ENCODE measurements around the gene MRPL1.

Gene MRPL1

GRCh38 chr4:77862478-77863216, at the start of gene MRPL1:
Gene MRPL1, plus strand, starts transcription at chr4:77862830. Its CDS starts 19 bp downstream, at chr4:77862849.
- DNase-seq, result peak; percentile 94

DNA sequence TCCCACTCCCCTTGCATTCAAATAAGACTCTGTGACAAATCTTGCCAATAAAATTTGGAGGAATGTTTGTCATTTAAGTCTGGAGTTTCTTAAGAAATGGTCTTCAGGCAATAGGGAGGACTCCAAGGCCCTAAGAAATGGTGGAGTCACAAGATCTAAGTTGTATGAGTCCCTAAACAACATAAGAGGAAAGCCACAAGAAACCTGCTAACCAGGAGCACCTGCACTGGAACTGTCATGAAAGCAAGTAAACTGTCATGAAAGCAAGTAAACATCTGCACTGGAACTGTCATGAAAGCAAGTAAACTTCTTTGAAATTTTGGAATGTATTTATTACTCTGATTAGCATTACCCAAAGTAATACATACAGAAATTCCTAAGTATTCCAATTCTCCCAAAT, 47.0 kb upstream of the MRPL1 start:
- no peak for DNase-seq

DNA sequence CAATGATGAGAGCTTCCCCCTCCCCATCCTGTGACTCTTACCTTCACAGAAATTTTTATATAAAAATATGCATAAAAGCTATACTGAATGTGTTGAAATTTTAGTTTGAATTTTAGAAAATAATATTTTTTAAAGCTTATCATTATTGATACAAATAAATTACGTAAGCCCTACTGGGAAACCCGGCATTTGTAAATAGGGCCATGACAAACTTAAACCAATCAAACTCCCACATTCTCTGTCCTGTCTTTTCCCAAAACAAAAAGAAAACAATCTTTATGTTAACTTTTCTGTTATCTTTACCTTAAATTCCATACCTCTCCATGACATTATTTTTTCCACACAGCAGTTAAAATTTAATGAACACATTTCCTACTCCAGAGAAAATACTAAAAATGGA, 46.1 kb upstream of the MRPL1 start:
- DNase-seq, result no peak

DNA sequence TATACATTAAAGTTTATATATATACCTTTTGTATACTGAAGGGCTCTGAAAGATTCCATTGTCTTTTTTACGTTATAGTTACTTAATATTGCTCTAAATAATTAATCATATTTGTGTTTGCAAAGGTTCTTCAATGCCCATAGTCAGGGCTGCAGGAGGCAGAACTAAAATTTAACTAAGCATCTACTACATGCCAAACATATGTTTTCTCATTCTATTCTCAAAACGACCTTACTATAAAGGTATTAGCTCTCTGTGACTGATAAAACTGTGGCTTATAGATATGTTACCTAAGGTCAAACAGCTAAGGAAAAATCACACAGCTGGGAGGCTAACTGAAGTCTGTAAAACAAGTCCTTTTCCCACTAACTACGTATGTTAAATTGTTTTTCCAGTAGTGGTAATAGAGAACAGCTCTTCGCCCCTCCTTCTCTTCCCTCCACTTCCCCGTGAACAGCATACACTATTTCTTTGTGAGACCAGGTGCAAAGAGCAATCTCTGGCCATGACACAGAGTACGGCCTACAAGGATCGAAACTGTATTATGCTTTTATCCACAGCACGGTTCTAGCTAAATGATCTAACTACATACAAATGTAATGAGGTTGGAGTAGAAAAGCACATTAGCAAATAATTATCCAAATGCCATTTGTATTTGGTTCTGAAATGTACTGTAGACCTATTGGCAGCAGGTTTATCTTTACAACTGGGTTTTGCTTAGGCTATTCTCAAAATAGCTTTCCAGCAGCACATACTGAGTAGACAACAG, 45.1 kb upstream of the MRPL1 start:
- no peak for DNase-seq

- peak; percentile 81 for DNase-seq
Measured at GRCh38 chr4:77818073-77818601, 44.5 kb upstream of the MRPL1 start.

GRCh38 chr4:77818602-77819403, 43.8 kb upstream of the MRPL1 start, which contains the start of gene CNOT6L:
Gene CNOT6L, minus strand, starts transcription at chr4:77819368. Its CDS starts 60 bp downstream, at chr4:77819308.
- DNase-seq, result peak; percentile 80

DNA sequence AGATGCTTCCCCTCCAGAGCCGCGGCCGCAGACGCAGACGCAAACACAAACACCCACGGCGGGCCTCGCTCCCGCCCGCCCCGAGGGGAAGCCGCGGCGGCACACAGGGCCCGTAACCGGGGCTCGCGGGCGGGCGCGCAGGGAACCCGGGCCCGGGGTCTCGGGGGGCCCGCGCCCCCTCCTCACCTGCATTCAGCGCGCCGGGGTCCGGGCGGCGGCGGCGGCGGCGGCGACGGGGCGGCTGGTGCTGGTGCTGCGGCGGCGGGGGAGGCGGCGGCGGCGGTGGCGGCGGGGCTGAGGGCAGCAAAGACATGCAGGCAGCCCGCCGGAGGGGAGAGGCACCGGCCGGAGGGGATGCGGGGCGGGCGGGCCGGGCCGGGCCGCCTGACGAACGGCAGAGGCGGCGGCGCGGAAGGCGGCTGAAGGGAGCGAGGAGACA, 43.2 kb upstream of the MRPL1 start:
- DNase-seq, result no peak

- peak; percentile 94 for DNase-seq
Measured at GRCh38 chr4:77819843-77820648, 42.6 kb upstream of the MRPL1 start.

- DNase-seq, result no peak
Measured at GRCh38 chr4:77820649-77821561, 41.7 kb upstream of the MRPL1 start.

GRCh38 chr4:77821775-77822174, 40.9 kb upstream of the MRPL1 start:
- DNase-seq, result no peak

DNA sequence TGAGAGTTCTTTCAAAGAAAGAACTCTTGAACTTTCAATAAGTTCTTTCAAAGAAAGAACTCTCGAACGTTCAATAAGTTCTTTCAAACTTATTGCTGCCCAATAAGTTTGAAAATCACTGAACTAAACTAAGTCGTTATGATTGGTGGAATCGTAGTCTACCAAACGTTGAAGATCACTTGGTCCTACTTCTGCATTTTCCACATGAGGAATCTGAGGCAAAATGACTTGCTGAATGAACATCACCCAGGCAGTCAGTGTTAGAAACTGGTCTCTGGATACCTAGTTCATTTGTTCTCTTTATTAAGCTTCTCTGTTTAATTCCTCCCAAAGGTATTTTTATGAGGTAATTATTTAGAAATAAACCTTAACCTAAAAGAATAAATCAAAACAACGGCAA, 36.4 kb upstream of the MRPL1 start:
- no peak for DNase-seq

DNA sequence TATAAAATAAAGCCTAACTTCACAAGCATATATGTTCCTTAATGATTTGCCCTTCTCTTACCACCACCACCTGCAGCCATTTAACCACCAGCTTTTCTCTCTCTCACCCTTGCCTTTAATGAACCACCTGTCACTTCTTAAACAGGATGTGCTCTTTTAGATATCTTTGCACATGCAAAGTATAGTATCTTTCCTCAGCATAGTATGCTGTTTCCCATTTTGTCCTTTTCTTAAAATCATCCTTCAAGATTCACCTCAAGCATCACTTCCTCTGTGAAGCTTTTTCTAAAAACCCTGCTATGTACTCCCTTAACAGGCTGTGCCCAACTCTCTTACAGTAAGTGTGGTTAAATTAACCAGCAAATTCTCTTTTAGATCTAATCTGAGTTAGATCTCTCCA, 35.3 kb upstream of the MRPL1 start:
- DNase-seq, result no peak

- no peak for DNase-seq
Measured at GRCh38 chr4:77833126-77833724, 29.4 kb upstream of the MRPL1 start.

DNA sequence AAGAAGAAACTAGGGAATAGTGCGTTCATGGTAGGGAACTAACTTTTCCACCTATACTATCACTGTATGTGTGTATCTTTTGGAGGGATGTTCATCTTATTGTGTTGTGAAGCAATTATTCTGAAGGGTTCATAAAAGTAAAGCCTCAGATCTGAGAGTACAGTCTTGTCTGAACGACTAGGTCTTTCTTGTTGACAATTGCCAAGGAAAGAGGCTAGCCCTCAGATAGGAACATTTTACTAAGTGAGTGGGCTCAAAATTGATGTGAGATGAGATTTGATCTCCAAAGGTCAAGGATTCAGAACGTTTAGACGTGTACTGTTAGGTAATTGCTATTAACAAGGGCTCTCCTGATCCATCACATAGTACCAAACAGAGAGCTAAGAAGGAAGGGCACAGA, 28.2 kb upstream of the MRPL1 start:
- no peak for DNase-seq

DNA sequence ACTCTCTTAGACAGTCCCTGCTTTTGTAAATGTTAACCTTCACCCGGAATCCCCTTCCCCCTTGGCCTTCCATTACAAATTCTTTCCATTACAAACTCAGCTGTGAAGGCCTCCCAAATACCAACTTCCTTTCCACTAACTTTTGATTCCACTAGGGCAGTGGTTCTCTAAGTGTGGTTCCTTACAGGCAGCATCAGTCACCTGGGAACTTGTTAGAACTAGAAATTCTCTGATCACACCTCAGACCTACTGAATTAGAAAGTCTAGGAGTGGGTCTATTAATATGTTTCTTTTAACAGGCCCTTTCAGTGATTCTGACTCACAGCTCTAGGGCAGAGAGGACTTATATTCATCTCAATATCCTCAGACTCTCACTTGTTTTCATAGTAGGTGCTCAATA, 19.0 kb upstream of the MRPL1 start:
- no peak for DNase-seq

DNA sequence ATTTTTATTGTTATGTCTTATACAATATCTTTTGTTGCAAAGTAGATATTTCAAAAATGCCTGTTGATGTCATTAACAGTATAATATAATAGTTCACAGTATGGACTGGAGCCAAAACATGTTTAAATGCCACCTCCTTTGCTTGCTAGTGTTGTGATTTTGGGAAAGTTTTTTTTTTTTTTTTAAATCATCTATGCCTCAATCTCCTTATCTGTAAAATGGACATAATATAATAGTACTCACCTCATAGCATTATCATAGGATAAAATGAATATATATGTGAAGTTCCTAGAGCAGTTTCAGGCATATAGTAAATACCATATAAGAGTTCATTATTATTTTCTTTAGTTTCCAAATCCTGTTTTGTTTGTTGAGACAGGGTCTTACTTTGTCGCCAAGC, 18.3 kb upstream of the MRPL1 start:
- DNase-seq, result no peak

- DNase-seq, result no peak
Measured at GRCh38 chr4:77845400-77845799, 17.2 kb upstream of the MRPL1 start.

DNA sequence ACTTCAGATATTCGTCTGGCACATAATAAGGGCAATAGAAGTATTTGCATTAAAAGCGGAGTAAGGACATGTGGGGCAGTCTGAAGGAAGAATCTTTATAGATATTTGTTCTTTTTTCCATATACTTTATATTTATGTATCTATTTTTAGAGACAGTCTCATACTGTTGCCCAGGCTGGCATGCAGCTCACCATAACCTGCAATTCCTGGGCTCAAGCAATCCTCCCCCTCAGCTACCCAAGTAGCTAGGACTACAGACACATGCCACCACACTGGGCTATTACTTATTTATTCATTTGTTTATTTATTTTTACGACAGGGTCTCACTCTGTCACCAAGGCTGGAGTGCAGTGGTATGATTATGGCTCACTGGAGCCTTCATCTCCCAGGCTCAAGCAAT, 16.7 kb upstream of the MRPL1 start:
- no peak for DNase-seq

GRCh38 chr4:77848508-77848907, 14.1 kb upstream of the MRPL1 start:
- DNase-seq, result no peak

DNA sequence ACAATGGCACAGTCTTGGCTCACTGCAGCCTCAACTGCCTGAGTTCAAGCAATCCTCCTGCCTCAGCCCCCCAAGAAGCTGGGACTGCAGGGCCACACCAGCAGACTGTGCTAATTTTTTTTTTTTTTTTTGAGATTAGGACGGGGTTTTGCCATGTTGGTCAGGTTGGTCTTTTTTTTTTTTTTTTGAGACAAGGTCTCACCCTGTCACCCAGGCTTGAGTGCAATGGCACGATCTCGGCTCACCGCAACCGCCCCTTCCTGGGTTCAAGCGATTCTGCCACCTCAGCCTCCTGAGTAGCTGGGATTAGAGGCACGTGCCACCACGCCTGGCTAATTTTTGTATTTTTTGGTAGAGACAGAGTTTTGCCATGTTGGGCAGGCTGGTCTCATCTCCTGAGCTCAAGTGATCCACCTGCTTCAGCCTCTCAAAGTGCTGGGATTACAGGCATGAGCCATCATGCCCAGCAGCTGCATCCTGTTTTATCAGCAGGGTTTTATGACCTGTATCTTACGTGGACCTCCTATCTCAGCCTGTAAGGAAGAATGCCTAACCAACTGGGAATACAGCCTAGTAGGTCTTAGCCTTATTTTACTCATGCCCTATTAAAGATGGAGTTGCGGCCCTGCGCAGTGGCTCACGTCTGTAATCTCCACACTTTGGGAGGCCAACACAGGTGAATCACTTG, 13.2 kb upstream of the MRPL1 start:
- DNase-seq, result no peak
